Esophagus (tissue), 2 donors: Measurements from ENCODE around the gene APRT. TPM values are rescaled to one million over a fixed set of nuclear protein-coding genes. Genes with fewer than 3 reads are reported as not detected.

Experiments used
- H3K27ac ChIP-seq, 2 donors: one replicate each; pipeline ENCODE4 v1.5.1; 2013; ENCODE audit warnings: low read depth in 2 of 2, mild to moderate bottlenecking in 2 of 2, inconsistent platforms in 1 of 2, low read length in 1 of 2, moderate library complexity in 1 of 2
- H3K27me3 ChIP-seq, 2 donors: one replicate each; pipeline ENCODE4 v1.6.1; 2013; ENCODE audit warnings: low read length in 2 of 2, control low read depth in 1 of 2, mild to moderate bottlenecking in 1 of 2; ENCODE audit not compliant: insufficient read depth in 2 of 2, control insufficient read depth in 1 of 2
- H3K36me3 ChIP-seq, 2 donors: one replicate each; pipeline ENCODE4 v1.6.1; 2013; ENCODE audit warnings: low read length in 1 of 2; ENCODE audit not compliant: control insufficient read depth in 2 of 2, insufficient read depth in 2 of 2
- H3K4me1 ChIP-seq, 2 donors: one replicate each; pipeline ENCODE4 v1.6.1; 2013; ENCODE audit warnings: low read length in 1 of 2; ENCODE audit not compliant: control insufficient read depth in 2 of 2, insufficient read depth in 2 of 2
- H3K4me3 ChIP-seq, 2 donors: one replicate each; pipeline ENCODE4 v1.5.1; 2013; ENCODE audit warnings: low read length in 2 of 2, mild to moderate bottlenecking in 2 of 2, low read depth in 1 of 2, moderate library complexity in 1 of 2
- H3K9me3 ChIP-seq, 2 donors: one replicate each; pipeline ENCODE4 v1.6.1; 2013; ENCODE audit warnings: mild to moderate bottlenecking in 2 of 2, low read depth in 1 of 2, low read length in 1 of 2, moderate library complexity in 1 of 2; ENCODE audit not compliant: control insufficient read depth in 2 of 2, insufficient read depth in 1 of 2
- WGBS, 2 donors: extraction: QIAGEN DNeasy Blood & Tissue Kit; methylation state at CpG; one replicate each; pipeline ENCODE4 v1.1.7; 2013; 5-methylcytosine and 5-hydroxymethylcytosine counted together
- polyA plus RNA-seq, 2 donors: library from polyadenylated mRNA; stranded (reverse); fragments of 200-250 nt; gene quantifications; one replicate each; pipeline ENCODE4 v1.2.3, GENCODE V29; 2013
- donor health status: healthy with polysubstance abuse.
- donor health status: Bipolar disorder and iron deficiency.

Gene APRT
- polyA plus RNA-seq, 2 donors: 137 to 223 TPM

DNA sequence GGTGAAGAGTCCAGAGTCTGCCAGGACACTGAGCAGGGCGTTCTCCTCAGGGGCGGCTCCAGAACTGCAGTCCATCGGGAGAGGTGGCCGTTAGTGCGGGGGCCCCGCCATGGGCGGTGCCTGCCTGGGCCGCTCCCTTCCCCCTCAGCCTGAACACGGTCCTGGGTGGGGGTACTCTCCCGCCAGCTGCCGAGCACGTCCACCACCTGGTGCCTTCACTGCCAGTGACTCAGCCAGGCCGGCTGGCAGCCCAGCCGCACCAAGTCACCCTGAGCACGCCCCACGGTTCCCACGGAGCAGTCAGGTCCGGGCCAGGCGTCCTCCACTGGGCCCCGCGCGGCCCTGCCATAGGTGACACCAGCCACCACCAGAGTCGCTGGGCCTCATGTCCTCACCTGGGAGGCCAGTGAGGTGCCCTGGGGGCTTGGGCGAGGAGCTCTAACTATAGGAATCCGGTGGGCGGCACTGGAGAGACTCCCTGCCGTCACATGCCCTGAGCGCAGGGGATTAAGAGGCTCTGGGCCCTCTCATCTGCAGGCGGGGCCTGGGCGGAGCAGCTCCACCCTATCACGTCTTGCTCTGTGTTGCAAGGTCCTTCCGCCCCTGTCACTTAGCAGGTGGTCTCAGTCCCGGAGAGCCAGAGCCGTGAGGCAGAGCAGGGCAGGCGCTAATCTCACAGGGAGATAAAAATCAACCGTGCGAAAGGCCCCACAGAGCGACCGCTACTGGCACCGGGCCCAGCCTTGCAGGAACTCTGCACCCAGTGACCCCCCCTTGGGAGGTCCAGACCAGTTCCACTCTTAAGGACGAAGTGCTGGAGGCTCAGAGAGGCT lies 41.1 kb downstream of the APRT start:
- peaks cover 26 to 54% of the 10 kb centered on the region in 2 donors for H3K4me1 ChIP-seq
- no peaks in the 10 kb centered on the region for H3K9me3 ChIP-seq
- peak overlapping the region; percentile 93 to 98 for H3K27ac ChIP-seq
- peak overlapping the region; percentile 26 to 34 for H3K4me3 ChIP-seq
- peaks cover 0 to 5% of the 10 kb centered on the region in 2 donors for H3K36me3 ChIP-seq
- 25 to 26% methylated on average over 39 to 41 of the region's 41 CpGs for WGBS, 2 donors
- H3K27me3 ChIP-seq: no peaks in the 10 kb centered on the region

- Histone ChIP-seq H3K27ac (peak overlapping the region; percentile 93 to 98), H3K4me1 (peaks cover 26 to 60% of the 10 kb centered on the region in 2 donors), H3K4me3 (peak overlapping the region; percentile 26 to 34), H3K27me3 (no peaks in the 10 kb centered on the region), H3K36me3 (peaks cover 0 to 4% of the 10 kb centered on the region in 2 donors), H3K9me3 (no peaks in the 10 kb centered on the region)
- 38 to 40% methylated on average over 30 of the region's 30 CpGs for WGBS, 2 donors
Observed at GRCh38 chr16:88769617-88770460, 41.9 kb downstream of the APRT start.

GRCh38 chr16:88768071-88768783 lies 43.5 kb downstream of the APRT start:
- 57 to 60% methylated on average over 24 of the region's 24 CpGs for WGBS, 2 donors
- Histone ChIP-seq H3K4me1 (peaks cover 26 to 62% of the 10 kb centered on the region in 2 donors), H3K27ac (peak overlapping the region; percentile 22 to 54), H3K36me3 (peaks cover 0 to 11% of the 10 kb centered on the region in 2 donors), H3K9me3 (no peaks in the 10 kb centered on the region), H3K27me3 (no peaks in the 10 kb centered on the region), H3K4me3 (no peak overlapping the region)

DNA sequence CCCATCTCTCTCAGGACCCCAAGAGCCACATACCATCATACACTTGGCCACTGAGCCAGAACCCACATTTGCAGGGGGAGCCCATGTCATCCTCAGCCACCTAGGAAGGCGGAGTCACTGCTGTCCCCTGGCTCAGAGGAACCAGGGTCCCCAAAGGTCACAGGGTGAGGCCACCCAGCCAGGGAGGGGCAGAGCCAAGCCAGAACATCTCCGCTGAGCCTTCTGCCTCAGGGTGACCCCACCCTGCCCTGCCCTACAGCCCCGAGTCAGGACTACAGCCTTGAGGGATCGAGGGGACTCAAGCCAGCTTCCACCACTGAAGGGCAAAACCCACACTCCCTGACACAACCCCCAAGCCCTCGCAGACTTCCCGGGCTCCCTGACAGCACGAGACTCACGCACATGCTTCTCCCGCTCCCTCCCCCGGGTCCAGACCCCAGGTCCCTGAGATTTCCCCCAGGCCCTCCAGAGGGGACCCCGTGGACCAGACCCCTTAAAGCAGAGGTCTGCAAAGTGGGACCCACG lies 44.1 kb downstream of the APRT start:
- WGBS, 2 donors: 67% methylated on average over 12 of the region's 12 CpGs
- H3K4me3 ChIP-seq: no peak overlapping the region
- peak overlapping the region; percentile 22 to 54 for H3K27ac ChIP-seq
- no peaks in the 10 kb centered on the region for H3K9me3 ChIP-seq
- peaks cover 0 to 11% of the 10 kb centered on the region in 2 donors for H3K36me3 ChIP-seq
- H3K27me3 ChIP-seq: no peaks in the 10 kb centered on the region
- peaks cover 23 to 56% of the 10 kb centered on the region in 2 donors for H3K4me1 ChIP-seq

DNA sequence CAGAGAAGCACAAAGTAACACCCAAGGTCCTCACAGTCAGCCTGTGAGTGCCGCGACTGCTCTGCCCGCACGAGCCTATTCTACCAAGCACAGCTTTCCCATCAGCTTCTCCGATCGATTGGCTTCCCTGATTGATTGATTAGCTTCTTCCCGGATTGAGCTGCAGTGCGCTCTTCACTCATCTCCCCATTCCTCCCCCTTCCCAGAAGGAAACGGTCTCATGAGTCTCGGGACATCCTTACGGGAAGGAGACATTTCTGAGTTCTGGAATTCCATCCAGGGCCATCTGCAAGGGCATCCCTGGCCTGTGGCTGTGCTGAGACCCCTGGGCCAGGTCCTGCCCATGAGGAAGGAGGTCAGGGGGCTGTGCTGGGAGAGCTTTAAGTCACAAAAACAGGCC lies 44.8 kb downstream of the APRT start:
- H3K27ac ChIP-seq: peak overlapping the region in 1 of 2 donors; percentile 40
- no peak overlapping the region for H3K4me3 ChIP-seq
- 76 to 79% methylated on average over 11 of the region's 11 CpGs for WGBS, 2 donors
- peaks cover 0 to 11% of the 10 kb centered on the region in 2 donors for H3K36me3 ChIP-seq
- no peaks in the 10 kb centered on the region for H3K9me3 ChIP-seq
- H3K27me3 ChIP-seq: no peaks in the 10 kb centered on the region
- peaks cover 28 to 57% of the 10 kb centered on the region in 2 donors for H3K4me1 ChIP-seq

DNA sequence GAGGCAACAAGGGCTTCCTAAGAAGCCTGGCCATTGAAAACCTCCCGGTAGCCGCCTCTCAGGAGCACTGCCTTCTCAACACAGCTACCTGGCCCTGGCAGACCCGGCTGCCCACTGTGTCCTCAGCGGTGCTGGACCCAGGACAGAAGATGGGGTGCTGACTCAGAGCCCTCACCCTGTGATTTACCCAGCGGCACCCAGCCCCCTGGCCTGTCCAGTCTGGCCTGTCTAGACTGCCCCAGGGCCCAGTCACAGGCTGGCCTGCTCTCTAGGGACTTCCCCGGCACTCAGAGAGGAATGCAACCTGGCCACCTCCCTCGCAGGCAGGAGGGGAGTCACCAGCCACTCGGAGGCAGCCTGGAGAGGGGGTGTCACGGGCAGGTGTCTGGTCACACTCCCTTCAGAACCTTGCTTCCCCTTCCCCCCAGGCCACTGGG lies 46.8 kb downstream of the APRT start:
- Histone ChIP-seq H3K27me3 (no peaks in the 10 kb centered on the region), H3K9me3 (no peaks in the 10 kb centered on the region), H3K36me3 (peaks cover 0 to 11% of the 10 kb centered on the region in 2 donors), H3K4me3 (no peak overlapping the region), H3K4me1 (peaks cover 23 to 54% of the 10 kb centered on the region in 2 donors), H3K27ac (peak overlapping the region in 1 of 2 donors; percentile 28)
- 49 to 66% methylated on average over 9 of the region's 9 CpGs for WGBS, 2 donors

DNA sequence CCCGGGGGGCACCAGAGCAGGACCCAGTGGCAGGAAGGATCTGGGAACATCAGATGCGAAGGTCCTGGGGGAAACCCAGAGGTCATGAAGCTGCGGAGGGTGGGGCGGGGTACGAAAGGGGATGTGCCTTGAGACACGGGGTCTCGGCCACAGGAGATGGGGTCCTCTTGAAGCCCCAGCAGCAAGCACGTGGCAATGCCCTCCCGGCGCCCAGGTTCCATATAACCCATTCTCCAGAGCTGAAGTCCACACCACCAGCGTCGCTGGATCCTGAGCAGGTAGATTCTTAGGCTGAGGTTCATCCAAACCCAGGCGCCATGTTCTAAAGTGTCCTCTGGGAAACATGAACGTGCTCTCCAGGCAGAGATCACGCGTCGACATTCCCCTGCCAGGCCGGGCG lies 47.6 kb downstream of the APRT start:
- no peaks in the 10 kb centered on the region for H3K9me3 ChIP-seq
- peaks cover 17 to 51% of the 10 kb centered on the region in 2 donors for H3K4me1 ChIP-seq
- H3K36me3 ChIP-seq: peaks cover 0 to 12% of the 10 kb centered on the region in 2 donors
- H3K27me3 ChIP-seq: no peaks in the 10 kb centered on the region
- WGBS, 2 donors: 95 to 96% methylated on average over 19 of the region's 19 CpGs
- H3K27ac ChIP-seq: no peak overlapping the region
- H3K4me3 ChIP-seq: no peak overlapping the region

DNA sequence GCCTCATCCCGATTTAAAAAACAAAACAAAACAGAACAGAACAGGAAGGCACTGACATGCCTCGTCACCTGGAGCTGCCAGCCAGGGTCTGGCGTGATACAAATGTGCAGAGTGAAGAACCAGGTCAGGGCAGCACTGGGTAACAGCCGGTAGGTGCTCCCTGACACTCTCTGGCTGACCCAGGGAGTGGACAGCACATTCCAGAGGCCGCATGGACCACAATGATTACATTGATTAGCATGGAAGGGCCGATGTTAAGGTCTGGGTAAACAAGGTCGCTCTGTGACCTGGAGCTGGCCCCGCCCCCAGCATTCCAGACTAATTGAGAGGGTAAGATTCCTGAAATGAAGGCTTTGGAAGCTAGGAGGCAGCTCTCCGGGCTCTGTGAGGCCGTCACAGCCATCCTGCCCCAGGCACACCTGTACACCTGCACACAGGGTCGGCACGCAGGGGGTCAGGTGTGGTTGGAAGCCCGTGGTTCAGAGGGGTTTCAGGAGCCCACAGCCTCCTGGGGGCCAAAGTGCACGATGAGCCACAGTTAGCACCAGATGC lies 48.1 kb downstream of the APRT start:
- H3K4me1 ChIP-seq: peaks cover 17 to 47% of the 10 kb centered on the region in 2 donors
- H3K27ac ChIP-seq: peak overlapping the region in 1 of 2 donors; percentile 2
- H3K9me3 ChIP-seq: no peaks in the 10 kb centered on the region
- H3K36me3 ChIP-seq: peaks cover 0 to 14% of the 10 kb centered on the region in 2 donors
- no peak overlapping the region for H3K4me3 ChIP-seq
- H3K27me3 ChIP-seq: no peaks in the 10 kb centered on the region
- 66 to 71% methylated on average over 14 of the region's 14 CpGs for WGBS, 2 donors
